H1 (cell line): ENCODE measurements around the gene ADGB. TPM values are rescaled to one million over a fixed set of nuclear protein-coding genes. Genes with fewer than 3 reads are reported as not detected.

Experiments
- HDAC6 ChIP-seq: IDR thresholded peaks from one replicate; pipeline ENCODE4 v1.7.1; 2012; ENCODE audit warnings: low read depth, mild to moderate bottlenecking, inconsistent platforms, low read length, moderate library complexity
- JUN ChIP-seq: IDR thresholded peaks from 2 replicates; pipeline ENCODE4 v1.6.1; 2011; ENCODE audit warnings: low read depth, mild to moderate bottlenecking, improper control_type of control experiment, low read length
- MAX ChIP-seq: IDR thresholded peaks from 2 replicates; pipeline ENCODE4 v1.6.1; 2012; ENCODE audit warnings: inconsistent platforms
- NANOG ChIP-seq: IDR thresholded peaks from 2 replicates; pipeline ENCODE4 v1.6.1; 2011; ENCODE audit warnings: low read length, low read depth, mild to moderate bottlenecking, inconsistent platforms; ENCODE audit not compliant: insufficient read depth, poor library complexity, severe bottlenecking
- polyA plus RNA-seq, 7 experiments: library from polyadenylated mRNA; depleted of rRNA in 3 of 7; stranded (reverse) in 5 of 7; unstranded in 2 of 7; fragments of >200 nt in 5 of 7; fragments of 200-250 nt in 2 of 7; gene quantifications; 1 replicate in 5 of 7; 2 replicates in 1 of 7; 4 replicates in 1 of 7; pipeline versions ENCODE4 v1.2.1 to v1.2.3, GENCODE V29; 2011 to 2013; ENCODE audit warnings: missing spikeins in 2 of 7, mixed read lengths in 2 of 7
- total RNA-seq: library from RNA; stranded (reverse); fragmentation: NEBNext Ultra II Directional; extraction: Animal tissue kit (Norgen Biotek cat#: 25700); gene quantifications from 2 replicates; pipeline ENCODE4 v1.2.1, GENCODE V29; 2021
- TF ChIP-seq, protein P1 (sequence below), 3 experiments: IDR thresholded peaks; 1 replicate in 2 of 3; 2 replicates in 1 of 3; pipeline versions ENCODE4 v1.5.1 to v1.6.1; 2011; ENCODE audit warnings: low read length in 3 of 3, mild to moderate bottlenecking in 3 of 3, inconsistent platforms in 2 of 3, low read depth in 1 of 3, moderate library complexity in 1 of 3; ENCODE audit not compliant: insufficient read depth in 1 of 3; ENCODE audit errors: control extremely low read depth in 1 of 3

ADGB gene
- total and polyA plus RNA-seq, 2 of the 8 experiments (the other 6 are each of a cell fraction or from before 2014, with no cell fraction given) = not detected

DNA sequence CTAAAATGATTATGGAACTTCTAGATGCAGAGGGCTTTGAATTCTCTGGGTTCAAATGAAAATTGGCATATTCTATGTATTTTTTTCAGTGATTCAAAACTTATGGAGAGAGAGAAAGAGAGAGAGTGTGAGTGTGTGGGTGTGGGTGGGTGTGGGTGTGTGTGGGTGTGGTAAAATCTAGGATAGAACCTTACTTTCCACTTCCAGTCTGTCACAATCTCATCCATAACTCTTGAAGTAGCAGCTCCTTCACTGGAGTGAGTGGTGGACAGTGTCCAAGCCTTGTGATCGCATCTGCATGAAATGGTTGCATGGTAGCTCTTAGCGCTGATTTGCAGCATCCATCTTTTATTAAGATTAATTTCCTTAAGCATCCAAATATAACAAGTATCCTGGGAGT, 37.7 kb downstream of the ADGB start (continued):
- TF ChIP-seq, protein P1, sequence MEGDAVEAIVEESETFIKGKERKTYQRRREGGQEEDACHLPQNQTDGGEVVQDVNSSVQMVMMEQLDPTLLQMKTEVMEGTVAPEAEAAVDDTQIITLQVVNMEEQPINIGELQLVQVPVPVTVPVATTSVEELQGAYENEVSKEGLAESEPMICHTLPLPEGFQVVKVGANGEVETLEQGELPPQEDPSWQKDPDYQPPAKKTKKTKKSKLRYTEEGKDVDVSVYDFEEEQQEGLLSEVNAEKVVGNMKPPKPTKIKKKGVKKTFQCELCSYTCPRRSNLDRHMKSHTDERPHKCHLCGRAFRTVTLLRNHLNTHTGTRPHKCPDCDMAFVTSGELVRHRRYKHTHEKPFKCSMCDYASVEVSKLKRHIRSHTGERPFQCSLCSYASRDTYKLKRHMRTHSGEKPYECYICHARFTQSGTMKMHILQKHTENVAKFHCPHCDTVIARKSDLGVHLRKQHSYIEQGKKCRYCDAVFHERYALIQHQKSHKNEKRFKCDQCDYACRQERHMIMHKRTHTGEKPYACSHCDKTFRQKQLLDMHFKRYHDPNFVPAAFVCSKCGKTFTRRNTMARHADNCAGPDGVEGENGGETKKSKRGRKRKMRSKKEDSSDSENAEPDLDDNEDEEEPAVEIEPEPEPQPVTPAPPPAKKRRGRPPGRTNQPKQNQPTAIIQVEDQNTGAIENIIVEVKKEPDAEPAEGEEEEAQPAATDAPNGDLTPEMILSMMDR (IDR thresholded peaks at IDR 0.05; ENCODE audit: control extremely low read depth in 1 of 3, insufficient read depth in 1 of 3, low read depth in 1 of 3, low read length in 3 of 3) = no peak
- no peak for TF ChIP-seq NANOG
- TF ChIP-seq HDAC6 = no peak
- TF ChIP-seq JUN = no peak
- TF ChIP-seq MAX = no peak
